ENCODE measurements around the gene SYT1.

DNA sequence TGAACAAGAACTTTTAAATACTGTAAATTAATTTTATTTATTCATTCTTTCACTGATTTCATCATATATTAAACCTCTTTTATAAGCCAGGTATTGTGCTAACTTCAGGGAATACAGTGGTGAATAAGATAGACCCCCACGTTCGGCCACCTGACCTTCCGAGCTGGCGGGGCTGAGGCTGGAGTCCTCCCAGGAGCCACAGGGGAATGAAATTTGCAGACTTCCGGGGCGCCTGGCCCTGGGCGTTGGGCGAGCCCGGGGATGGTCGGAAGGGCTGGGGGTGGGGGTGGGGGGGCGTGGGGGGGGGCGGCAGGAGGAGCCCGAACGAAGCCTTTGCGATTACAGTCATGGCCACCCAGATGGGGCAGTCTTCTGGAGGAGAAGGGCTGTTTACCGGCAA is 442.8 kb downstream of the SYT1 start:
- TF ChIP-seq TBP (IDR thresholded peaks at IDR 0.05; ENCODE audit: low read depth, low read length): no peak
- no peak for TF ChIP-seq SP1 (IDR thresholded peaks at IDR 0.05; ENCODE audit: low read depth, low read length)
- no peak for TF ChIP-seq CEBPB (IDR thresholded peaks at IDR 0.05; ENCODE audit: low read depth, low read length)

Data from H1 (cell line).